Measurements from ENCODE around the gene ZNF688. TPM values are rescaled to one million over a fixed set of nuclear protein-coding genes. Genes with fewer than 3 reads are reported as not detected.
A peak's percentile ranks its signal among the peaks of the same experiment; 100 is the strongest.

Gene ZNF688
- total and polyA plus RNA-seq, 9 of the 15 experiments (the other 6 are each of a cell fraction or from before 2014, with no cell fraction given), result 0.48 to 12.9 (median 4.5) TPM

DNA sequence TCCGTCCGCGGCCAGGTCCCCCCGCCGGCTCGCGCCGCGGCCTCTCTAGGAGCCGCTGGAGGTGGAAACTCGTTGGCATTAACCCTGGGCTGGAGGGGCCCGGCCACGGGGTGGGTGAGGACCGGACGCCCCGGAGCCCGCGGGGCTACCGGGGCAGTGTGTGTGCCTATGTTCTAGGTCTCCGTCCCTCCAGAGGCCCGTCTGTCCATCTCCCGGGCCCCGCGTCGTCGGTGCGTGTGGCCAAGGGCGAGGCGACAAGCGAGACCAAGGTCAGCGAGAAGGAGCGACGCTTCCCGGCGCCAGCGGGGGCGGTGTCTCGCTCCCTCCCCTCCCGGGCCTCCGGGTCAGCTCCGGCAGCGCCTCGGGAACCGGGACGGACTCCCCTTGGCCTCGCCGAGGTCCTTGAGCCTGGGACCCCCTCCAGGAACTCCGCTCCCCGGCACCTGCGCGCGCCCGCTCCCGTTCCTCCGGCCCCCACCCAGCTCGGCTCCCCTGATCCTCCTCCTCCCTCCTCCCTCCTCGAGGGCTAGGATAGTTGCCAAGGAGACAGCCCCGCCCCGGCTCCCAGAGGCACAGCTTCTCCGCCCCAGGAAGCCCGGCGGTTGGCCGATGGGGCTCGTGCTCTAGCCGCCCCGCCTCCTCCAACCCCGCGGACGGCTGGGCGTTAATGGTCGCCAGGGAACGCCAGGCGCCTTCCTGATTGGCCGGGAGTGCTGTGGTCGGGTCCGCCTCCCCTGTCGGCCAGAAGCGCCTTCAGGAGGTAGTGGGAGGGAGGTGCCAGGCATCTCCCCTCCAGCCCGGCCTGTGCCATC is 44.5 kb downstream of the ZNF688 start (continued):
- TF ChIP-seq EGR1 (conservative IDR thresholded peaks at IDR 0.05) (peak; percentile 93), PHF20 (IDR thresholded peaks at IDR 0.05; ENCODE audit: partially characterized antibody) (peak; percentile 19), GABPA (tag; conservative IDR thresholded peaks at IDR 0.05; ENCODE audit: low read depth) (peak; percentile 100), KLF13 (tag; IDR thresholded peaks at IDR 0.05; ENCODE audit: borderline replicate concordance, low read depth) (peak; percentile 39; the same call in 1 of the 2 replicates), ZNF239 (CRISPR knock-in tag; IDR thresholded peaks at IDR 0.05) (no peak), ZNF274 (IDR thresholded peaks at IDR 0.05; ENCODE audit: borderline replicate concordance, low read depth, low read length) (no peak; the same call in 1 of the 2 replicates), USF2 (CRISPR knock-in tag; IDR thresholded peaks at IDR 0.05) (peak; percentile 35; the same call in 1 of the 2 replicates), ZNF57 (CRISPR knock-in tag; IDR thresholded peaks at IDR 0.05) (no peak; the same call in 1 of the 2 replicates), NR2C2 (CRISPR knock-in tag; IDR thresholded peaks at IDR 0.05) (peak; percentile 58), NR2C2 (tag; IDR thresholded peaks at IDR 0.05) (peak; percentile 97), ZNF699 (CRISPR knock-in tag; IDR thresholded peaks at IDR 0.05; ENCODE audit: insufficient replicate concordance) (no peak), SETDB1 (IDR thresholded peaks at IDR 0.05; ENCODE audit: low read length) (no peak), TCF15 (CRISPR knock-in tag; IDR thresholded peaks at IDR 0.05) (no peak), ZEB2 (IDR thresholded peaks at IDR 0.05) (peak; percentile 53; the same call in 1 of the 2 replicates), SMAD1 (IDR thresholded peaks at IDR 0.05; ENCODE audit: low read depth, low read length, partially characterized antibody) (peak; percentile 55), MTA1 (IDR thresholded peaks at IDR 0.05; ENCODE audit: borderline replicate concordance) (0 out of 2 replicates have a peak, but pooled peaks have one; percentile 27), SMC3 (conservative IDR thresholded peaks at IDR 0.05; ENCODE audit: insufficient read depth, low read depth, low read length) (no peak), PRPF4 (IDR thresholded peaks at IDR 0.05; ENCODE audit: insufficient read depth, low read depth, low read length, poor library complexity, severe bottlenecking) (peak; percentile 46), RBFOX2 (IDR thresholded peaks at IDR 0.05; ENCODE audit: low read depth, low read length) (peak; percentile 93), SMAD4 (CRISPR knock-in tag; conservative IDR thresholded peaks at IDR 0.05) (peak; percentile 92), ZKSCAN8 (CRISPR knock-in tag; IDR thresholded peaks at IDR 0.05) (no peak), CTBP1 (IDR thresholded peaks at IDR 0.05; ENCODE audit: borderline replicate concordance) (peak; percentile 75), SIN3B (IDR thresholded peaks at IDR 0.05; ENCODE audit: low read depth) (peak; percentile 74; the same call in 1 of the 2 replicates), ZNF445 (CRISPR knock-in tag; IDR thresholded peaks at IDR 0.05; ENCODE audit: low read depth) (no peak)
- TF ChIP-seq, protein P1, sequence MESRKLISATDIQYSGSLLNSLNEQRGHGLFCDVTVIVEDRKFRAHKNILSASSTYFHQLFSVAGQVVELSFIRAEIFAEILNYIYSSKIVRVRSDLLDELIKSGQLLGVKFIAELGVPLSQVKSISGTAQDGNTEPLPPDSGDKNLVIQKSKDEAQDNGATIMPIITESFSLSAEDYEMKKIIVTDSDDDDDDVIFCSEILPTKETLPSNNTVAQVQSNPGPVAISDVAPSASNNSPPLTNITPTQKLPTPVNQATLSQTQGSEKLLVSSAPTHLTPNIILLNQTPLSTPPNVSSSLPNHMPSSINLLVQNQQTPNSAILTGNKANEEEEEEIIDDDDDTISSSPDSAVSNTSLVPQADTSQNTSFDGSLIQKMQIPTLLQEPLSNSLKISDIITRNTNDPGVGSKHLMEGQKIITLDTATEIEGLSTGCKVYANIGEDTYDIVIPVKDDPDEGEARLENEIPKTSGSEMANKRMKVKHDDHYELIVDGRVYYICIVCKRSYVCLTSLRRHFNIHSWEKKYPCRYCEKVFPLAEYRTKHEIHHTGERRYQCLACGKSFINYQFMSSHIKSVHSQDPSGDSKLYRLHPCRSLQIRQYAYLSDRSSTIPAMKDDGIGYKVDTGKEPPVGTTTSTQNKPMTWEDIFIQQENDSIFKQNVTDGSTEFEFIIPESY (CRISPR knock-in tag; IDR thresholded peaks at IDR 0.05), result peak; percentile 36; the same call in 1 of the 2 replicates
